NT2/D1 (cell line): Measurements from ENCODE around the gene EN2.

Source experiments
- YY1 ChIP-seq: IDR thresholded peaks from 2 replicates; pipeline ENCODE4 v1.6.1; 2011; ENCODE audit not compliant: insufficient read length, insufficient read depth
- ZNF274 ChIP-seq: IDR thresholded peaks from 2 replicates; pipeline ENCODE4 v1.6.1; 2011; ENCODE audit warnings: mild to moderate bottlenecking, low read depth, low read length

DNA sequence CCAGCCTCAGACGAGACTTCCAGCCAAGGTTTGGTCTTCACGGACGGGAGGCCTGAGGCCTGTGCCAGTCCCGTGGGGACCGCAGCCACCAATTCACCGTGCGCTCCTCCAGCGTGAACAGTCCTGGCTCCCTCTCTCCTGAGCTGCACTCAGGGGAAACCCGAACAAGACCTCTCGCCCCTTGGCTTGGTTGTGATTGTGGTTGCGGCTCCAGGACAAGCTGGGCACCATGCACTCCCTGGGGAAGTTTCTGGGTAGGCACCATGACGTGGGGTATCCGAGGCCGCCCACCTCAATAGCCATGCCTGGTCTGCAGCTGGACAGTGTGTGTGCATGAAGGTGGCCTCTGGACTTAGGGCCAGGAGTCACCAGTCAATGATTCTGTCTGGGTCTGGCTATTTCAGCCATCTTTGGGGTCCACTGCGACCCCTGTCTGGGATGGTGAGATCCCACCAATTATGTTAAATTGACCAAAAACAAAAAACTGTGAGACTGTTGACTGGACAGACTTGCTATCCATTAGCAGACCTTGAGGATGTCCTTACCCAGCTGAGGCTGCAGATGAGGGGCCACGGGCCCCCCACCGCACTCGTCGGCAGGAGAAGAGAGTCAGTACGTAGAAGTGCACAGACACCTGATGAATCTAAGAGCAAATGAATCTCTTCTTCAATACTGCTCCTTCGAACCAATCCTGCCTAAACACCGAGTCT, 33.5 kb upstream of the EN2 start:
- TF ChIP-seq ZNF274 (no peak), YY1 (no peak)
